ENCODE results near the gene PHLPP1.
"Not testable (repeated sequence)": the region's sequence is repeated elsewhere in the genome, so short reads cannot be mapped to it uniquely, and the experiment has no call there.

The PHLPP1 gene

DNA sequence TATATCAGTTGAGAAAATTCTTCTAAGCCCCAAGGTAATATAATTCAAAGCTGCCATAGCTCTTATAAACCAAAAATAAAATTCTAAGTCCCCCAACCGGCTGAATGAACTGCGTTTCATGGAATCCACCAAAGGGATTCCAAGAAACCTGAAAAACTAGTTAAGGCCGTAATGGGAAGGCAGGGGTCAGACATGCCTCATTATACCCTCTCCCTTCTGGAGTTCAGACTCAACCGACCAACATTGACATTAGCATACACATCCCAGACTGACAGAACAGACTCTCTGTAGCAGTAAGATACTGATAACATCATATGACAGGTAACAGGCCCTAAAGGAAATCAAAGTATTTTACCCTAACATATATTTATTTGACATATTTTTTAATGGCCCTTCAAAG lies 31.4 kb upstream of the PHLPP1 start:
- in situ Hi-C loops (cut with MboI; ENCODE audit: low sequenced_read_pairs, unreplicated experiment): no loop called here
- DNase-seq (ENCODE audit: low spot score): no peak
- no peak for TF ChIP-seq CTCF (IDR thresholded peaks at IDR 0.05; ENCODE audit: borderline replicate concordance, control extremely low read depth, extremely low read depth, insufficient read depth, missing control alignments)

DNA sequence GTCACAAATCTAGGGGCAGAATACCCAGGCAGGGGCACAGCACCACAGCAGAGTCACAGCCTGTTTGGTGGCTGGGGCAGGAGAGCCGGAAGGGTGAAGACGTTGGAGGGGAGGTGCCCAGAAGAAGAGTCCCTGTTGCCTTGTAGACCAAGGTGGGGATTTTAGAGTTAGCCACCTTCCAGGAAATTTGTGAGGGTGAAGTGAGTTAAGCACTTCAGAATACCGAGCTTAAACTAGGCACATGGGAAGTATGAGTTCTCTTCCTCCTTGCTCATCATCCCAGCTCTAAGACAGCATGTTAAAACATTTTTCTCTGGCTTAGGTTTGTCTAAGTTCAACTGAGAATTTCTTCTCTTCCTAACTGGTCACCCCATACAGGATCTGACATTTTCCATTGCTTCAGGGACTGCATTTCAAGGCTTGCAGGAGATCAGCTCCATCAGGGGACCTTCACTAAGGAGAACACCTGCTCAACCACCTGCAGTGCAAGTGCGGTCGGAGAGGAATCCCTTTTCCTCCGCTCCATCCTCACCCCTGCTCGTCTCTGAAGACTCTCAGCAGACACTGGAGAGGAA lies 26.5 kb upstream of the PHLPP1 start:
- no peak for DNase-seq (ENCODE audit: low spot score)
- in situ Hi-C loops (cut with MboI; ENCODE audit: low sequenced_read_pairs, unreplicated experiment): no loop called here
- TF ChIP-seq CTCF (IDR thresholded peaks at IDR 0.05; ENCODE audit: borderline replicate concordance, control extremely low read depth, extremely low read depth, insufficient read depth, missing control alignments): no peak

DNA sequence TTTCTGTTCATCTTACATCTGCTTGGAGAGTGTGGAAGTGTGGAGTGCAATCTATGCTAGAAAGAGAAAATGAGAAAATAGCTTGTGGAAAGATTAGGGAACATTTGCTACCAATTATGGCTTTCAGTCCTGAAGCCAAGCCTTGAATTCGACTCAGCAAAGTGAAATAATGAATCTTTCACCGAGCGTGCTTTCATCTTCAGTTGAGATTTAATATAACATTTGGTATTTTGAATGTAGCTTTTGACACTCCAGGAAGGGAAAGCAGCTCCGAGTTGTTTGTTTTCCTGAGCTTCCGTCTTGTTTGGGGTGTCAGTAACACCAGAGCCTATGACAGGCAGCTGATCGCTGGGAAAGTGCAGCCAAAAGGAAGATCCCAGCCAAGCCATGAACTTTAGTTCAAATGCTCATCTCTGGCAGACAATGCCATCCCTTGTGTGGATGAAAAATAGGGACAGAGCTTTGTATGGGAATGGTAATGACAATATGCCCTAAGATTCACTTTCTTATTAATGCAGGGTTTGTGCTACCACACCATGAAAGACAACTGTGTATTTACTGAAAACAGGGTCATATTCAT lies 25.0 kb upstream of the PHLPP1 start:
- no peak for DNase-seq (ENCODE audit: low spot score)
- in situ Hi-C loops (cut with MboI; ENCODE audit: low sequenced_read_pairs, unreplicated experiment): no loop called here
- no peak for TF ChIP-seq CTCF (IDR thresholded peaks at IDR 0.05; ENCODE audit: borderline replicate concordance, control extremely low read depth, extremely low read depth, insufficient read depth, missing control alignments)

- in situ Hi-C loops (cut with MboI; ENCODE audit: low sequenced_read_pairs, unreplicated experiment): no loop called here
- no peak for DNase-seq (ENCODE audit: low spot score)
- TF ChIP-seq CTCF (IDR thresholded peaks at IDR 0.05; ENCODE audit: borderline replicate concordance, control extremely low read depth, extremely low read depth, insufficient read depth, missing control alignments): no peak
Measured at GRCh38 chr18:62693659-62694058, 21.7 kb upstream of the PHLPP1 start.

DNA sequence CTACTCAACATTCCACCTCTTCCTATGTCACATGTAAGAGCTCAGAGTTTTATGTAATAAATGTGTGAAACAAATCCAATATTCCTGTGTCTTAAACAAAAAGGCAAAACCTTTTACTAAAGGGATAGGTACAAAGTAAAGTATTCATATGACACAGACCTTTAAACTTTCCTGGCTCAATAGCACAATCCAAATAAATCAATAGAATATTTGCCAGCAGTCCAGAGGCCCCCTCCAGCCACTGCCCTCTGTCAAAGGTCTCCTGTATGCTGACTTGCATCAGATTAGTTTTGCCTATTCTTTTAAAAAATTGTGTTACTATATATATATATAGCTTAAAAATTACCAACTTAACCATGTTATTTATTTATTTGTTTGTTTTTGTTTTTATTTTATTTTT lies 17.7 kb upstream of the PHLPP1 start:
- TF ChIP-seq CTCF (IDR thresholded peaks at IDR 0.05; ENCODE audit: borderline replicate concordance, control extremely low read depth, extremely low read depth, insufficient read depth, missing control alignments): no peak
- DNase-seq (ENCODE audit: low spot score): no peak
- in situ Hi-C loops (cut with MboI; ENCODE audit: low sequenced_read_pairs, unreplicated experiment): no loop called here

DNA sequence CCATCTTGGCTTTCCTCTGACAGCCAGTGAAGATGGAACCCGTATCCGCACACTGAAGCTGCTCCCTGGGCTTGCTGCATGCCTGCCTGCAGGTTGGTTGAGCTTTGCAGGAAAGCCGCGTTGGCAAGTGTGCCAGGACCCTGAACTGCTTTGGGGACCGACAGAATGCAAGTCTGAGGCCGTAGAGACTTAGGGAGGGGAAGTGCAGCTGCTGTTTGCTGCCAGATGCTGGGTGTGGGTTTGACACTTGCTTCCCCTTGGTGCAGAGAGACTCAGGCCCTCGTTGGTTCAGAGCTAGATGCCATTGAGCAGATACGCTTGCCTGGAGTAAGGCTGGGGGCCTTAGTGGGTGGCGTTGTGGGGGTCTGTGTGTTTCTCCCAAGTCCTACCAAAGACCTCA lies 13.1 kb upstream of the PHLPP1 start:
- in situ Hi-C loops (cut with MboI; ENCODE audit: low sequenced_read_pairs, unreplicated experiment): no loop called here
- TF ChIP-seq CTCF (IDR thresholded peaks at IDR 0.05; ENCODE audit: borderline replicate concordance, control extremely low read depth, extremely low read depth, insufficient read depth, missing control alignments): no peak
- no peak for DNase-seq (ENCODE audit: low spot score)

GRCh38 chr18:62706879-62707278 lies 8.5 kb upstream of the PHLPP1 start:
- in situ Hi-C loops (cut with MboI; ENCODE audit: low sequenced_read_pairs, unreplicated experiment); DNase-seq (ENCODE audit: low spot score): not testable (repeated sequence)

GRCh38 chr18:62709908-62710307 lies 5.4 kb upstream of the PHLPP1 start:
- in situ Hi-C loops (cut with MboI; ENCODE audit: low sequenced_read_pairs, unreplicated experiment): loop anchor here (10.0 kb wide), 1 partner anchor 245 kb away; no protein-coding TSS in a partner anchor

More at GRCh38 chr18:62709908-62710307, 5.4 kb upstream of the PHLPP1 start:
- not testable (repeated sequence) for DNase-seq (ENCODE audit: low spot score)

All from GM13976 (cell line).